ENCODE data around the gene NRDC.

DNA sequence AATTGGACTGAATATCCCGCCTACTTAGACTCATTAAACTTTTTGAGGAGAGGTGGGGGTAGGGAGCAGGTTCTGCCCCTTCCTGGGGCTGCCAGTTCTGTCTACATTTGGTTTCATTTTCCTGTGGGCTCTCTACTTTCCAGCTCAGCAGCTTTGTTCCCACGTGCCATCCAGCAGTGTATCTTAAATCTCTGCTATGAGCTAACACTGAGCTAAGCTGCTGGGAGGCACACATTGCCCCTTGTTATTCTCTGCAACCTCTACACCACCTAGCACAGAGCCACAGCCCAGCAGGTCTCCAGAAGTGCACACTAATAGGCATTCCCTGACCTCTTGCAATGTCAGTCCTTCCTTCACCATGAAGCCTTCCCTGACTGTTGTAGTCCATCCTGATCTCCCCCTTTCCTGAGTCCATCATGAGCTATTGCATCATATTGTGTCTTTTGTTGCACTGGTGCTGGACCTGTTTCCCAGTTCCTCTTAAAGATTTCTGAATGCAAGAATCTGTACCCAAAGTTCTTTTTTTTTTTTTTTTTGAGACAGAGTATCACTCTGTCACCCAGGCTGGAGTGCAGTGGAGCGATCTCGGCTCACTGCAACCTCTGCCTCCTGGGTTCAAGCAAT is 28.7 kb upstream of the NRDC start:
- TF ChIP-seq POLR2A (conservative IDR thresholded peaks at IDR 0.05) = no peak
- TF ChIP-seq ZZZ3 (IDR thresholded peaks at IDR 0.05) = no peak
- no peak for TF ChIP-seq ZBTB40 (IDR thresholded peaks at IDR 0.05)
- TF ChIP-seq ZBTB40 (CRISPR knock-in tag; IDR thresholded peaks at IDR 0.05) = no peak
- TF ChIP-seq HOXB6 (CRISPR knock-in tag; IDR thresholded peaks at IDR 0.05; ENCODE audit: borderline replicate concordance) = no peak
